Umbilical cord (tissue), 2 donors: Measurements from ENCODE around the gene MCOLN3. TPM values are rescaled to one million over a fixed set of nuclear protein-coding genes. Genes with fewer than 3 reads are reported as not detected.
"Not testable (repeated sequence)": the region's sequence is repeated elsewhere in the genome, so short reads cannot be mapped to it uniquely, and the experiment has no call there.

Experiments
- DNase-seq: peaks from one replicate; pipeline ENCODE4 v3.0.0-alpha.2; 2015; ENCODE audit warnings: low spot score
- total RNA-seq: library from RNA; depleted of rRNA; stranded (reverse); fragments of >200 nt; gene quantifications from one replicate; pipeline ENCODE4 v1.2.3, GENCODE V29; 2014; ENCODE audit warnings: low replicate concordance; ENCODE audit not compliant: insufficient read depth

The MCOLN3 gene
- total RNA-seq, 1 donor from 2014 or later = 2.6 TPM

- DNase-seq = no peak
Observed at GRCh38 chr1:84995484-84996334, 52.6 kb downstream of the MCOLN3 start.

GRCh38 chr1:84991097-84991920 lies 57.0 kb downstream of the MCOLN3 start:
- DNase-seq = no peak

- DNase-seq = no peak
Observed at GRCh38 chr1:84988588-84988987, 59.7 kb downstream of the MCOLN3 start.

- DNase-seq = not testable (repeated sequence)
Observed at GRCh38 chr1:84986561-84986960, 61.7 kb downstream of the MCOLN3 start.

GRCh38 chr1:84985365-84985764 lies 62.9 kb downstream of the MCOLN3 start:
- DNase-seq = no peak

- no peak for DNase-seq
Observed at GRCh38 chr1:84982395-84982794, 65.9 kb downstream of the MCOLN3 start.

GRCh38 chr1:84975035-84975434 lies 73.3 kb downstream of the MCOLN3 start:
- DNase-seq = no peak

- no peak for DNase-seq
Observed at GRCh38 chr1:84973498-84974334, 74.6 kb downstream of the MCOLN3 start.

- no peak for DNase-seq
Observed at GRCh38 chr1:84972377-84972987, 75.8 kb downstream of the MCOLN3 start.

- DNase-seq = no peak
Observed at GRCh38 chr1:84971957-84972356, 76.3 kb downstream of the MCOLN3 start.

GRCh38 chr1:84969489-84970250 lies 78.6 kb downstream of the MCOLN3 start:
- no peak for DNase-seq

GRCh38 chr1:84968865-84969264 lies 79.4 kb downstream of the MCOLN3 start:
- no peak for DNase-seq

- no peak for DNase-seq
Observed at GRCh38 chr1:84968101-84968500, 80.2 kb downstream of the MCOLN3 start.

Other genes starting within 250 kb of the MCOLN3 start
- gene LPAR3, start 155.3 kb downstream of the MCOLN3 start, total RNA-seq = 3.9 TPM
- not detected for gene MCOLN2, start 51.4 kb downstream of the MCOLN3 start, total RNA-seq
- 56.8 TPM for gene SYDE2, start 152.5 kb upstream of the MCOLN3 start, total RNA-seq
- 22.9 TPM for gene C1orf52, start 211.2 kb upstream of the MCOLN3 start, total RNA-seq
- gene BCL10, start 228.1 kb upstream of the MCOLN3 start, total RNA-seq = 24.6 TPM